ENCODE data around the gene CCNA2. TPM values are rescaled to one million over a fixed set of nuclear protein-coding genes. Genes with fewer than 3 reads are reported as not detected.

The CCNA2 gene
- total RNA-seq, 3 donors from 2014 or later: 2.8 to 18.9 (median 4.0) TPM

DNA sequence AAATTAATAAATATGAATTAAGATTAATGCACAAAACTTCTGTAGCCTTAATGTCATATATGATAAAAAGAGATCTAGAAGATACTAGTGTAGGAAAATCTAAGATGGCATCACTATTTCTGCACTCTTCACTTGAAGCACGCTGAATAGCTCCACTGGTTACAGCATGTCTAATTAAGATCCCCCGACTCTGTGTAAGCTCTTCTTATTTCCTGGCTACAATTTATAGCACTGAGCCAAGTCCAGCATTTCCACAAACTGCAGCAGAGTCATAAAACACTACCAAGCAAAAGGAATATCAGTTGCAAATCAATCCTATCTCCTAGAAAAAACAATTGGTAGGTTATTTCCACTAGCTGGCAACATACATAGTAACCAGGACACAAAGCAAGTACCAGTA, 1.3 kb upstream of the CCNA2 start:
- Histone ChIP-seq H3K4me1 (ENCODE audit: low read depth) (no peaks in the 10 kb centered on the region), H3K4me3 (no peak overlapping the region), H3K36me3 (ENCODE audit: low read depth) (no peaks in the 10 kb centered on the region), H3K9me3 (no peaks in the 10 kb centered on the region)
- TF ChIP-seq, protein P1, sequence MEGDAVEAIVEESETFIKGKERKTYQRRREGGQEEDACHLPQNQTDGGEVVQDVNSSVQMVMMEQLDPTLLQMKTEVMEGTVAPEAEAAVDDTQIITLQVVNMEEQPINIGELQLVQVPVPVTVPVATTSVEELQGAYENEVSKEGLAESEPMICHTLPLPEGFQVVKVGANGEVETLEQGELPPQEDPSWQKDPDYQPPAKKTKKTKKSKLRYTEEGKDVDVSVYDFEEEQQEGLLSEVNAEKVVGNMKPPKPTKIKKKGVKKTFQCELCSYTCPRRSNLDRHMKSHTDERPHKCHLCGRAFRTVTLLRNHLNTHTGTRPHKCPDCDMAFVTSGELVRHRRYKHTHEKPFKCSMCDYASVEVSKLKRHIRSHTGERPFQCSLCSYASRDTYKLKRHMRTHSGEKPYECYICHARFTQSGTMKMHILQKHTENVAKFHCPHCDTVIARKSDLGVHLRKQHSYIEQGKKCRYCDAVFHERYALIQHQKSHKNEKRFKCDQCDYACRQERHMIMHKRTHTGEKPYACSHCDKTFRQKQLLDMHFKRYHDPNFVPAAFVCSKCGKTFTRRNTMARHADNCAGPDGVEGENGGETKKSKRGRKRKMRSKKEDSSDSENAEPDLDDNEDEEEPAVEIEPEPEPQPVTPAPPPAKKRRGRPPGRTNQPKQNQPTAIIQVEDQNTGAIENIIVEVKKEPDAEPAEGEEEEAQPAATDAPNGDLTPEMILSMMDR (IDR thresholded peaks at IDR 0.05): no peak
- peak in 1 of 3 donors; percentile 5 for DNase-seq
- no peak for ATAC-seq
- intact Hi-C loops (cut with DNase I, micrococcal nuclease): no loop called here

DNA sequence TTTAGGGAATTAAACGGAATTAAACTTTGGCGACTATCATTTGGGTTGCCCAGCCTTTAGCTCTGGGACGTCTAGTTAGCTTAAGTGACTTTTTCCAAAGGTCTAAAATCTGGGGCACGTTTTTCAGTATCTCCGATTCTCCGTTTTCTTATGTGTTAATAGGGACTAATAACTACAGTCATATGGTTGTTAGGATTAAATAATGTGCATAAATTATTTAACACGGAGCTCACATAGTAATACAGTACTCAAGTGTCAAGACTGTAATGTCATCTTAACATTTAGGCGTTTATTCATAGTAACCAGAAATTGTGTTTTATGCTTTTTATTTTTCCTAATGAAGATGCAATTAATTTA, 466 bp upstream of the CCNA2 start:
- TF ChIP-seq, protein P1 (IDR thresholded peaks at IDR 0.05): no peak
- no peaks in the 10 kb centered on the region for H3K9me3 ChIP-seq
- no peak overlapping the region for H3K4me3 ChIP-seq
- intact Hi-C loops (cut with DNase I, micrococcal nuclease): no loop called here
- H3K36me3 ChIP-seq (ENCODE audit: low read depth): no peaks in the 10 kb centered on the region
- no peak for DNase-seq
- no peaks in the 10 kb centered on the region for H3K4me1 ChIP-seq (ENCODE audit: low read depth)
- no peak for ATAC-seq

DNA sequence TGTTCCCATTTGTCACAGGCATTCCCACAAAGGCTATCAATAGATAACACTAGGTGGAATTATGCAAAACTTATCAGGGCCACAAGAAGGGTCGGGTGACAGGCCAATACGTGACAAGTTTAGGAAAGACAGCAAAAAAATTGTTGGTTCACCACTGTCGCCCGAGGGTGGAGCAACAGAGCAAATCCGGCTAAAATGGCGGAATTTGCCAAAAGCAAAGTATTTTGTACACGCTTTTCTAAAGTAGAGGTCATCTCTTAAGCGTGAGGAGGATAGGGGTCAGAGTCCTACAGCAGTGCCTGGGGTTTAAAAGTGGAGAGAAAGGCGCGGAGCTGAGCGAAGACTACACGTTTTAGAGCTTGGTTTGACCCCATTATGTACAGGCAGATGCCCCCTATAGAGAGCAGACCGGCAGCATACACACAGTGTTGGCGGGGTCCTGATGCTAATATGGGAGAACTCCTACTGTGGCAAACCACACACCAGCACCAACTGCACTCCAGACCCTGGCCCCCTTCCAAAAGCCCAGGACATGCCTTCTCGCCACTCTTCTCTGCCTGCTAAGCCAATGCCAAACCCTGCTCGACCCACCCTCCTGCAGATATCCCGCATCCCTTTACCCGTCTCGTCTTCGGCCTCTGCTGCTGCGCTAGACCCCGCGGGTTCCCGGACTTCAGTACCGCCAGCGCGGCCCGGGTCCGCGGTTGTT, 733 bp downstream of the CCNA2 start:
- TF ChIP-seq, protein P1 (IDR thresholded peaks at IDR 0.05): no peak
- ATAC-seq (peak; percentile 5), DNase-seq (peak in 2 of 3 donors; percentile 32 to 66)
- H3K9me3 ChIP-seq: no peaks in the 10 kb centered on the region
- peak overlapping the region; percentile 45 for H3K4me3 ChIP-seq
- intact Hi-C loops (cut with DNase I, micrococcal nuclease): no loop called here
- H3K36me3 ChIP-seq (ENCODE audit: low read depth): no peaks in the 10 kb centered on the region
- no peaks in the 10 kb centered on the region for H3K4me1 ChIP-seq (ENCODE audit: low read depth)

DNA sequence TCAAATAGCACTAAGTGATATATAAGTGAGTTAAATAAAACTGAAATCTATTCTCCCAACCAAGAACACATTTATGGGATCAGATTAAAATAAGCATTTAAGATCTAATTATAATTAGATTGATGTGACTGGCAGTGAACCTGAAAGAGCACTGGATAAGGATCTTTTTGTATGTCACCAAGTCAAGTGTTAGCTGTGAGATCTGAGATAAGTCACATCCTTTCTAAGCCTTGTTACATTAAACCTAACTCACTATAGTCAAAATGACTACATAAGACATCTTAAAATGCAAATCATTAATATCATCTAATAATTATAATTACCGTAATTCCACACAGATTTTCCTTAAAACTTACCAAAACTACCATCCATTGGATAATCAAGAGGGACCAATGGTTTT, 1.6 kb downstream of the CCNA2 start:
- DNase-seq (no peak), ATAC-seq (no peak)
- TF ChIP-seq, protein P1 (IDR thresholded peaks at IDR 0.05): no peak
- intact Hi-C loops (cut with DNase I, micrococcal nuclease): no loop called here
- Histone ChIP-seq H3K36me3 (ENCODE audit: low read depth) (no peaks in the 10 kb centered on the region), H3K4me1 (ENCODE audit: low read depth) (no peaks in the 10 kb centered on the region), H3K9me3 (no peaks in the 10 kb centered on the region), H3K4me3 (no peak overlapping the region)

DNA sequence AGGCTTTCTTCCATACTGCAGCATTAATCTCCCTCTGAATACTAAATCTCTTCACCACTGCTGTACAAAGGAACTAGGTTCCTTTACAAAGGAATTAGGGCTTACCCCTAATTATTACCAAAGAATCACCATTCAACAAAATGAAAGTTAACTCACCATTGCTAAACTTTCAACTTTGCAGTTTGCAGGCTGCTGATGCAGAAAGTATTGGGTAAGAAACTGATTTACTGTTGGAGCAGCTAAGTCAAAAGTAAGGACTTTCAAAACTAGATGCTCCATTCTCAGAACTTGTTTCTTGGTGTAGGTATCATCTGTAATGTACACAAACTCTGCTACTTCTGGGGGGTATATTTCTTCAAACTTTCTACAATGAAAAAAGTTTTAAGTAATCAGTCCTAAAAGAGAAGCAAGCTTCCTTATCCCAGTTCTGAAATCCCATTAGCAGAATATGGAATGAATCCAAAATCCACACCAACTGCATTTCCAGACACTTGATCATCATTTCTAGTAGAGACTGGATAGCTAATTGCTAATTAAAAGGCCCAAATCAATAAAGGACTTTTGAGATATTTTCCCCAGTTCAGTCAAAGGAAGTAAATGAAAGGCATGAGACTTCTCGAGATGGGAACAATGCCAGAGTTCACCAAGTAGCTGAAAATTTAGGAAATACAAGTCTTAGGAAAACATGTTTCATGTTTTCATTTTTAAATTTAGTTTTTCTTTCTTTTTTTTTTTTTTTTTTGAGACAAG, 4.3 kb downstream of the CCNA2 start:
- Histone ChIP-seq H3K4me3 (no peak overlapping the region), H3K4me1 (ENCODE audit: low read depth) (no peaks in the 10 kb centered on the region), H3K36me3 (ENCODE audit: low read depth) (no peaks in the 10 kb centered on the region), H3K9me3 (no peaks in the 10 kb centered on the region)
- intact Hi-C loops (cut with DNase I, micrococcal nuclease): no loop called here
- no peak for DNase-seq
- ATAC-seq: no peak
- TF ChIP-seq, protein P1 (IDR thresholded peaks at IDR 0.05): no peak
